Ishikawa (cell line): ENCODE measurements around the gene MC1R.

Source experiments
- CEBPB ChIP-seq: IDR thresholded peaks from 2 replicates; pipeline ENCODE4 v1.6.1; 2012
- CREB1 ChIP-seq: IDR thresholded peaks from 2 replicates; pipeline ENCODE4 v1.6.1; 2012; ENCODE audit warnings: low read depth
- EGR1 ChIP-seq: IDR thresholded peaks from 2 replicates; pipeline ENCODE4 v1.6.1; 2012
- EP300 ChIP-seq: IDR thresholded peaks from 2 replicates; pipeline ENCODE4 v1.6.1; 2012; ENCODE audit warnings: borderline replicate concordance
- FOXM1 ChIP-seq: IDR thresholded peaks from 2 replicates; pipeline ENCODE4 v1.6.1; 2012; ENCODE audit warnings: low read depth, borderline replicate concordance
- MAX ChIP-seq: IDR thresholded peaks from 2 replicates; pipeline ENCODE4 v1.6.1; 2012
- NFIC ChIP-seq: IDR thresholded peaks from 2 replicates; pipeline ENCODE4 v1.6.1; 2012
- RAD21 ChIP-seq: IDR thresholded peaks from 2 replicates; pipeline ENCODE4 v1.6.1; 2012; ENCODE audit warnings: low read depth
- TAF1 ChIP-seq: IDR thresholded peaks from 2 replicates; pipeline ENCODE4 v1.6.1; 2012; ENCODE audit warnings: low read depth, mild to moderate bottlenecking
- TCF12 ChIP-seq: IDR thresholded peaks from 2 replicates; pipeline ENCODE4 v1.6.1; 2012; ENCODE audit warnings: low read depth
- TEAD4 ChIP-seq: IDR thresholded peaks from 2 replicates; pipeline ENCODE4 v1.6.1; 2012
- USF1 ChIP-seq: IDR thresholded peaks from 2 replicates; pipeline ENCODE4 v1.6.1; 2012
- YY1 ChIP-seq: IDR thresholded peaks from 2 replicates; pipeline ENCODE4 v1.6.1; 2012; ENCODE audit warnings: low read depth
- ZBTB7A ChIP-seq: IDR thresholded peaks from 2 replicates; pipeline ENCODE4 v1.6.1; 2012; ENCODE audit warnings: low read depth
- TF ChIP-seq, protein P1 (sequence below): IDR thresholded peaks from 2 replicates; pipeline ENCODE4 v1.6.1; 2012; ENCODE audit warnings: low read depth, mild to moderate bottlenecking

MC1R gene

DNA sequence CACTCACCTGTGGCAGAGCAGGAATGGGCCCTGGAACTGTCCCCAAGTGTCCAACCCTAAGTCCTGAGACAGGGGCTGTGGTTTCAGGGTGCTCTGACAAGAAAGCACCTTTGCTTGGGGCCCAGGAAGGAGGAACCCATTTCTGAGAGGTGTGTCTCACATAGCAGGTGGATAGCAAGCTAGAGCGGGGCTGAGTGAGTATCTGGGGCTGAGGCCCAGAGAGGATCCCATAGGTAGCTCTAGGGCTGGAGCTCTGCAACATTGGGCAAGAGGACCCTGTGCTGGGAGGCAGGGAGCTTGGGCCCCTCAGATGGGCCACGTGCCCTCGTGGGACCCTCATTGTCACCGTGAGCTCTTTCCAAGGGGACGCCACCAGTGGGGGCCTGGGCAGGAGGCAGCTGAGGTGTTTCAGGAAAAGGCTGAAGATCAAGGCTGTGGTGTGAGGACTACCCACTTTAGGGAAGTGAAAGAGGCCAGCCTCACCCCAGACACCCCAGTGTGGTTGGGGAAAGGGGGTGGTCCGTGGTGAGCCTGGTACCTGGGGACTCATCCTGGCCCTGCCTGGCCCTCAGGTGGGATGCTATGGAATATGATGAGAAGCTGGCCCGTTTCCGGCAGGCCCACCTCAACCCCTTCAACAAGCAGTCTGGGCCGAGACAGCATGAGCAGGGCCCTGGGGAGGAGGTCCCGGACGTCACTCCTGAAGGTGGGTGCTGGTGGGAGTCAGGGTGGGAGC lies 35.2 kb downstream of the MC1R start:
- no peak for TF ChIP-seq YY1
- no peak for TF ChIP-seq ZBTB7A
- no peak for TF ChIP-seq NFIC
- TF ChIP-seq EGR1 = no peak
- TF ChIP-seq TAF1 = no peak
- TF ChIP-seq MAX = no peak
- no peak for TF ChIP-seq TCF12
- TF ChIP-seq CREB1 = no peak
- TF ChIP-seq EP300 = no peak
- TF ChIP-seq CEBPB = no peak

DNA sequence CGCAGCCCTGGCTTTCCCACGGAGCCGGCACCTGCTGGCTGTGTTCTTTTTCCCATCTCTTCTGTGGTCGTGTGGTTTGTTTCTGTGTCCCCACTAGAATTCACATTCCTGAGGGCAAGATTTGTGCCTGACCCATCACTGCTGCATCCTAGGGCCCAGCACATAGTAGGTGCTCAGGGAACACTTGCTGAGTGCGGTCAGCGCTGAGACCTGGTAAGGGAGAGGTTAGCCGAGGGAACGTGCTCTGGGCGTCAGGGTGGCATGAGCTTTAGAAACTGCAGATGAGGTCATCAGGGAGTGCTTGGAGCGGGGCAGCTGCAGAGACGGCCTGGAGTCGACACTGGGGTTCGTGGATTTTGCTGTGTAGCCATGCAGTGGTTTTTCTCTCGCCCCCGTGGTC lies 35.8 kb downstream of the MC1R start:
- TF ChIP-seq TAF1 (no peak), RAD21 (no peak), CREB1 (no peak), YY1 (no peak), TCF12 (no peak), TEAD4 (no peak), FOXM1 (no peak), MAX (no peak), EGR1 (no peak), NFIC (no peak), USF1 (no peak), CEBPB (no peak), ZBTB7A (no peak), EP300 (no peak)
- TF ChIP-seq, protein P1, sequence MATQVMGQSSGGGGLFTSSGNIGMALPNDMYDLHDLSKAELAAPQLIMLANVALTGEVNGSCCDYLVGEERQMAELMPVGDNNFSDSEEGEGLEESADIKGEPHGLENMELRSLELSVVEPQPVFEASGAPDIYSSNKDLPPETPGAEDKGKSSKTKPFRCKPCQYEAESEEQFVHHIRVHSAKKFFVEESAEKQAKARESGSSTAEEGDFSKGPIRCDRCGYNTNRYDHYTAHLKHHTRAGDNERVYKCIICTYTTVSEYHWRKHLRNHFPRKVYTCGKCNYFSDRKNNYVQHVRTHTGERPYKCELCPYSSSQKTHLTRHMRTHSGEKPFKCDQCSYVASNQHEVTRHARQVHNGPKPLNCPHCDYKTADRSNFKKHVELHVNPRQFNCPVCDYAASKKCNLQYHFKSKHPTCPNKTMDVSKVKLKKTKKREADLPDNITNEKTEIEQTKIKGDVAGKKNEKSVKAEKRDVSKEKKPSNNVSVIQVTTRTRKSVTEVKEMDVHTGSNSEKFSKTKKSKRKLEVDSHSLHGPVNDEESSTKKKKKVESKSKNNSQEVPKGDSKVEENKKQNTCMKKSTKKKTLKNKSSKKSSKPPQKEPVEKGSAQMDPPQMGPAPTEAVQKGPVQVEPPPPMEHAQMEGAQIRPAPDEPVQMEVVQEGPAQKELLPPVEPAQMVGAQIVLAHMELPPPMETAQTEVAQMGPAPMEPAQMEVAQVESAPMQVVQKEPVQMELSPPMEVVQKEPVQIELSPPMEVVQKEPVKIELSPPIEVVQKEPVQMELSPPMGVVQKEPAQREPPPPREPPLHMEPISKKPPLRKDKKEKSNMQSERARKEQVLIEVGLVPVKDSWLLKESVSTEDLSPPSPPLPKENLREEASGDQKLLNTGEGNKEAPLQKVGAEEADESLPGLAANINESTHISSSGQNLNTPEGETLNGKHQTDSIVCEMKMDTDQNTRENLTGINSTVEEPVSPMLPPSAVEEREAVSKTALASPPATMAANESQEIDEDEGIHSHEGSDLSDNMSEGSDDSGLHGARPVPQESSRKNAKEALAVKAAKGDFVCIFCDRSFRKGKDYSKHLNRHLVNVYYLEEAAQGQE = no peak

DNA sequence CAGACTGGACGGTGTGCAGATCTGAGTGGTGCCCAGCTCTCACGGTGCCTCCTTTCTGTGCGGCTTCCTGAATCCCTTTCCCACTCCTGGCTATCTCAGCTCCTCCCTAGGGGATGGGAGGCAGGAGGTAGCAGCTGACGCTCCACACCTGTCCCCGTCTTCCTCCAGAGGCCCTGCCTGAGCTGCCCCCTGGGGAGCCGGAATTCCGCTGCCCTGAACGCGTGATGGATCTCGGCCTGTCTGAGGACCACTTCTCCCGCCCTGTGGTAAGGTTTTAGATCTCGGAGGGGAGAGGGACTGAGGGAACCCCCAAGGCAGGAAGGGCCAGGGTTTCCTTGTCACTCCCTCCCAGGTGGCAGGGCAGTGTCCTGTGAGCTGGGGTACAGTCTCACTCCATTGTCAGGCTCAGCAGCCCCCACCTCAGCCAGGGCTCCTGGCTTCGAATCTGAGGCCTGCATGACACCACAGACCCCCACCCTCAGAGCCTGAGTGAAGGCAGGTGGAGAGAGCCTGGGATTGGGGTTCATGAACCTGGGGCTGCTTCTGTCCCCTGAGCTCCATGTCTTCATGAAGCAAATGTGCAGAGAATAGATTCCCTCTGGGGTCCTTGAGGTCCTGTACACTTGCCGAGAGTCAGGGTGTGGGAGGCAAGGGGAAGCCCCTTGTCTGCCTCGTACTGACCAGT lies 36.5 kb downstream of the MC1R start:
- TF ChIP-seq TCF12 (no peak), CREB1 (no peak), RAD21 (no peak), EGR1 (no peak), USF1 (no peak), TAF1 (no peak), MAX (no peak), YY1 (no peak), FOXM1 (no peak), TEAD4 (no peak)
- TF ChIP-seq, protein P1 = no peak

DNA sequence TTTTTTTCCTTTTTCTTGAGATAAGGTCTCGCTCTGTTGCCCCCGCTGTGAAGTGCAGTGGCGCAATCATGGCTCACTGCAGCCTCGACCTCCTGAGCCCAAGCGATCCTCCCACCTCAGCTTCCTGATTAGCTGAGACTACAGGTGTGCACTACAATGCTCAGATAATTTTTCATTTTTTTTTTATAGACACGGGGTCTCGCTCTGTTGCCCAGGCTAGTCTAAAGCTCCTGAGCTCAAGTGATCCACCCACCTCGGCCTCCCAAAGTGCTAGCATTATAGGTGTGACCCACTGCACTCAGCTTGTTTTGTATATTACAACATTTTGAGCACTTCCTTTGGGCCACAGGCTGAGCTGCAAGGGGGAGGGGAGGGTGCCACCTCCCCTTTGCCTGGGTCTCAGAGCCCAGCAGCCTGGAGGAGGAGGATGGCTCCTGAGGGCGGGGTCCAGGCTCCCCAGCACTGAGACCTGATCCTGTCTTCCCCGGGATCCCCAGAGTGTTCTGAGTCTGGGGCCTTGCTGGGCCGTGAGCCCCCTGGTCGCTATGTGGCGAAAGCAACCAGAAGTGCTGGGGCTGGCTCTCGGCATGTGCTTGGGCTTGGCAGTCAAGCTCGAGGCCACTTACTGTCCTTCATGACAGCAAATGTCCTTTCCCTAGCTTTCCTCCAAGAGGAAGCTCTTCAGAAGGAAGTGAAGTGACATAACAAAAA lies 38.0 kb downstream of the MC1R start:
- no peak for TF ChIP-seq TEAD4
- no peak for TF ChIP-seq TCF12
- TF ChIP-seq CEBPB = no peak
- TF ChIP-seq MAX = no peak
- TF ChIP-seq, protein P1 = no peak
- no peak for TF ChIP-seq EP300
- no peak for TF ChIP-seq ZBTB7A
- no peak for TF ChIP-seq YY1
- no peak for TF ChIP-seq RAD21
- TF ChIP-seq USF1 = no peak
- no peak for TF ChIP-seq NFIC
- no peak for TF ChIP-seq EGR1
